CD14-positive monocyte (primary cell): Measurements from ENCODE around the gene SLC38A5. TPM values are rescaled to one million over a fixed set of nuclear protein-coding genes. Genes with fewer than 3 reads are reported as not detected.

ENCODE experiments used
- DNase-seq, 3 donors: peaks; one replicate each; pipeline ENCODE4 v3.0.0-alpha.2; 2011 to 2022
- H2AFZ ChIP-seq: 2 replicates; pipeline ENCODE4 v1.6.0; 2012; ENCODE audit warnings: mild to moderate bottlenecking, low read depth, low read length, inconsistent platforms; ENCODE audit not compliant: insufficient read depth, poor library complexity, severe bottlenecking
- H3K27ac ChIP-seq, 2 donors: 1 replicate in 1 of 2; 2 replicates in 1 of 2; pipeline ENCODE4 v1.5.1; 2012 to 2013; ENCODE audit warnings: low read length in 2 of 2, control low read depth in 1 of 2, inconsistent platforms in 1 of 2, low read depth in 1 of 2, mild to moderate bottlenecking in 1 of 2
- H3K27me3 ChIP-seq, 2 donors: one replicate each; pipeline versions ENCODE4 v1.6.0 to v1.6.1; 2011 to 2013; ENCODE audit warnings: low read length in 2 of 2; ENCODE audit not compliant: control insufficient read depth in 2 of 2, insufficient read depth in 2 of 2
- H3K36me3 ChIP-seq, 2 donors: replicated peaks in 1 of 2; 1 replicate in 1 of 2; 2 replicates in 1 of 2; pipeline versions ENCODE4 v1.5.1 to v1.6.1; 2012 to 2013; ENCODE audit warnings: low read length in 2 of 2, control low read depth in 1 of 2, inconsistent platforms in 1 of 2, mild to moderate bottlenecking in 1 of 2; ENCODE audit not compliant: insufficient read depth in 2 of 2, control insufficient read depth in 1 of 2
- H3K4me1 ChIP-seq, 2 donors: 1 replicate in 1 of 2; 2 replicates in 1 of 2; pipeline versions ENCODE4 v1.5.1 to v1.6.1; 2012 to 2013; ENCODE audit warnings: low read length in 2 of 2, control low read depth in 1 of 2, inconsistent platforms in 1 of 2, mild to moderate bottlenecking in 1 of 2, moderate library complexity in 1 of 2; ENCODE audit not compliant: insufficient read depth in 2 of 2, control insufficient read depth in 1 of 2
- H3K4me2 ChIP-seq: replicated peaks from 2 replicates; pipeline ENCODE3; 2012; ENCODE audit warnings: low read length, moderate library complexity, mild to moderate bottlenecking; ENCODE audit not compliant: poor library complexity, severe bottlenecking; ENCODE audit errors: extremely low read depth
- H3K4me3 ChIP-seq, 3 experiments: fragments of 200-600 bp in 1 of 3; sonication (generic) in 1 of 3; replicated peaks in 1 of 3; 1 replicate in 2 of 3; 2 replicates in 1 of 3; pipeline ENCODE4 v1.5.1; 2011 to 2013; ENCODE audit warnings: low read length in 3 of 3, mild to moderate bottlenecking in 3 of 3, control low read depth in 2 of 3, low read depth in 2 of 3, inconsistent platforms in 1 of 3, moderate library complexity in 1 of 3
- H3K79me2 ChIP-seq: 2 replicates; pipeline ENCODE4 v1.6.0; 2012; ENCODE audit warnings: mild to moderate bottlenecking, control low read depth, inconsistent platforms, low read length, moderate library complexity; ENCODE audit not compliant: insufficient read depth
- H3K9ac ChIP-seq: 2 replicates; pipeline ENCODE4 v1.6.0; 2017; ENCODE audit warnings: low read length, mild to moderate bottlenecking; ENCODE audit not compliant: insufficient read depth, poor library complexity, severe bottlenecking
- H3K9me3 ChIP-seq, 2 donors: replicated peaks in 1 of 2; 1 replicate in 1 of 2; 2 replicates in 1 of 2; pipeline versions ENCODE4 v1.5.1 to v1.6.1; 2012 to 2013; ENCODE audit warnings: low read length in 2 of 2, control low read depth in 1 of 2; ENCODE audit not compliant: control insufficient read depth in 1 of 2, insufficient read depth in 1 of 2
- H4K20me1 ChIP-seq: 2 replicates; pipeline ENCODE4 v1.6.0; 2012; ENCODE audit warnings: mild to moderate bottlenecking, low read length, control low read depth, moderate library complexity; ENCODE audit not compliant: insufficient read depth
- H3K27ac Mint-ChIP-seq, 7 donors: one replicate each; pipeline ENCODE4 v1.8.0; 2020; ENCODE audit warnings: mild to moderate bottlenecking in 7 of 7, mixed read lengths in 7 of 7, moderate library complexity in 6 of 7, inconsistent platforms in 2 of 7
- H3K27me3 Mint-ChIP-seq, 3 donors: one replicate each; pipeline ENCODE4 v1.8.0; 2021 to 2022; ENCODE audit warnings: low read depth in 3 of 3, mild to moderate bottlenecking in 3 of 3, mixed read lengths in 3 of 3, moderate library complexity in 3 of 3, inconsistent platforms in 1 of 3
- H3K36me3 Mint-ChIP-seq, 2 donors: one replicate each; pipeline ENCODE4 v1.8.0; 2020; ENCODE audit warnings: mixed read lengths in 2 of 2, inconsistent platforms in 1 of 2, mild to moderate bottlenecking in 1 of 2
- H3K4me1 Mint-ChIP-seq: one replicate; pipeline ENCODE4 v1.8.0; 2020; ENCODE audit warnings: mild to moderate bottlenecking, mixed read lengths
- H3K4me3 Mint-ChIP-seq, 2 donors: one replicate each; pipeline ENCODE4 v1.8.0; 2020; ENCODE audit warnings: mild to moderate bottlenecking in 2 of 2, mixed read lengths in 2 of 2, moderate library complexity in 1 of 2
- H3K9me3 Mint-ChIP-seq, 7 donors: one replicate each; pipeline ENCODE4 v1.8.0; 2020 to 2022; ENCODE audit warnings: mixed read lengths in 7 of 7, mild to moderate bottlenecking in 6 of 7, moderate library complexity in 6 of 7, inconsistent platforms in 2 of 7
- WGBS: methylation state at CpG from one replicate; pipeline ENCODE4 v1.1.5; 2013; ENCODE audit warnings: missing lambda C conversion rate; ENCODE audit not compliant: insufficient coverage; 5-methylcytosine and 5-hydroxymethylcytosine counted together
- intact Hi-C, 2 donors: fragments of 100-400 bp; cut with micrococcal nuclease; formaldehyde crosslinking; loops; one replicate each; pipeline versions ENCODE4 v1.15.0 to v1.15.1; 2023
- polyA plus RNA-seq, 3 donors: library from polyadenylated mRNA; depleted of rRNA in 1 of 3; unstranded in 2 of 3; stranded (reverse) in 1 of 3; fragments of 300-500 nt in 2 of 3; fragments of >200 nt in 1 of 3; fragmentation: Illumina TruSeq in 2 of 3; gene quantifications; 1 replicate in 2 of 3; 2 replicates in 1 of 3; pipeline ENCODE4 v1.2.3, GENCODE V29; 2012 to 2021
- TF ChIP-seq, protein P1 (sequence below): fragments of 200-600 bp; IDR thresholded peaks from one replicate; pipeline ENCODE4 v1.8.0; 2022; ENCODE audit warnings: antibody characterized with exemption, mild to moderate bottlenecking

Gene SLC38A5
- polyA plus RNA-seq, 3 donors: 0.60 to 0.94 (median 0.69) TPM

DNA sequence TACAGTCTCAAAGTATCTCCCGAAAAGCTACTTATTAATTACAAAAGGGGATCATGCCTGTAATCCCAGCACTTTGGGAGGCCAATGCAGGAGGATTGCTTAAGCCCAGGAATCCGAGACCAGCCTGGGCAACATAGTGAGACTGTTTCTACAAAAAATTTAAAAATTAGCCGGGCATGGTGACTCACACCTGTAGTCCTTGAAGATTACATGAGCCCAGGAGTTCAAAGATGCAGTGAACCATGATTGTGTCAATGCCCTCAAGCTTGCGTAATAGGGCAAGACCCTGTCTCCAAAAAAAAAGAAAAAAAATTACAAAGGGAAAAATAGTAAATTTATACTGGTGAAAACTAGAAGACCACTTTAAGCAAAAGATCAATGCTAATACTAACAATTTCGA is 35.4 kb upstream of the SLC38A5 start:
- H3K27ac ChIP-seq: no peak overlapping the region
- no peaks in the 10 kb centered on the region for H4K20me1 ChIP-seq
- no peak for DNase-seq
- peaks cover 11% of the 10 kb centered on the region for H3K4me1 Mint-ChIP-seq
- no peaks in the 10 kb centered on the region for H3K27me3 ChIP-seq
- TF ChIP-seq, protein P1, sequence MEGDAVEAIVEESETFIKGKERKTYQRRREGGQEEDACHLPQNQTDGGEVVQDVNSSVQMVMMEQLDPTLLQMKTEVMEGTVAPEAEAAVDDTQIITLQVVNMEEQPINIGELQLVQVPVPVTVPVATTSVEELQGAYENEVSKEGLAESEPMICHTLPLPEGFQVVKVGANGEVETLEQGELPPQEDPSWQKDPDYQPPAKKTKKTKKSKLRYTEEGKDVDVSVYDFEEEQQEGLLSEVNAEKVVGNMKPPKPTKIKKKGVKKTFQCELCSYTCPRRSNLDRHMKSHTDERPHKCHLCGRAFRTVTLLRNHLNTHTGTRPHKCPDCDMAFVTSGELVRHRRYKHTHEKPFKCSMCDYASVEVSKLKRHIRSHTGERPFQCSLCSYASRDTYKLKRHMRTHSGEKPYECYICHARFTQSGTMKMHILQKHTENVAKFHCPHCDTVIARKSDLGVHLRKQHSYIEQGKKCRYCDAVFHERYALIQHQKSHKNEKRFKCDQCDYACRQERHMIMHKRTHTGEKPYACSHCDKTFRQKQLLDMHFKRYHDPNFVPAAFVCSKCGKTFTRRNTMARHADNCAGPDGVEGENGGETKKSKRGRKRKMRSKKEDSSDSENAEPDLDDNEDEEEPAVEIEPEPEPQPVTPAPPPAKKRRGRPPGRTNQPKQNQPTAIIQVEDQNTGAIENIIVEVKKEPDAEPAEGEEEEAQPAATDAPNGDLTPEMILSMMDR: no peak
- peaks cover 11 to 12% of the 10 kb centered on the region in 2 donors for H3K4me1 ChIP-seq
- H3K36me3 ChIP-seq: no peaks in the 10 kb centered on the region
- H3K9me3 Mint-ChIP-seq: peaks cover 0 to 9% (median 1%) of the 10 kb centered on the region in 7 donors
- no peak overlapping the region for H3K27ac Mint-ChIP-seq
- no peaks in the 10 kb centered on the region for H3K79me2 ChIP-seq
- no peak overlapping the region for H3K9ac ChIP-seq
- H3K36me3 Mint-ChIP-seq: peaks cover 0 to 2% of the 10 kb centered on the region in 2 donors
- H3K4me2 ChIP-seq: no peak overlapping the region
- intact Hi-C loops: no loop called here
- H3K4me3 Mint-ChIP-seq: no peak overlapping the region
- no peak overlapping the region for H3K4me3 ChIP-seq
- no peaks in the 10 kb centered on the region for H3K9me3 ChIP-seq
- 80% methylated on average over 1 of the region's 5 CpGs for WGBS
- peaks cover 0 to 10% (median 4%) of the 10 kb centered on the region in 3 donors for H3K27me3 Mint-ChIP-seq
- H2AFZ ChIP-seq: no peak overlapping the region

DNA sequence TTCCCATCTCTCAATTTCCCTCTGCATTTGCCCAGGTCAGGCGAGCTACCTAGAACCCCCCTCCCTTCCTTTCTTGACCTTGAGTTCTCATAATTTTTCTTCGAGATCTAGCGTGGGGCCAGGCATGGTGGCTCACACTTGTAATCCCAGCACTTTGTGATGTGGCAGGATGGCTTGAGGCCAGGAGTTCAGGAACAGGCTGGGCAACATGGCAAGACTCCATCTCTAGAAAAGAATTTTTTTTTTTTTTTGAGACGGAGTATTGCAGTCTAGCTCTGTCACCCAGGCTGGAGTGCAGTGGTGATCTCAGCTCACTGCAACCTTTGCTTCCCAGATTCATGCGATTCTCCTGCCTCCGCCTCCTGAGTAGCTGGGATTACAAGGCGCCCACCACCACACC is 34.2 kb upstream of the SLC38A5 start:
- WGBS: no CpG with 5 or more reads among the region's 7 CpGs
- no peak for DNase-seq
- Mint-ChIP-seq H3K9me3 (peaks cover 0 to 6% (median 0%) of the 10 kb centered on the region in 7 donors), H3K4me1 (peaks cover 5% of the 10 kb centered on the region), H3K27me3 (peaks cover 0 to 8% (median 4%) of the 10 kb centered on the region in 3 donors), H3K27ac (peak overlapping the region in 1 of 7 donors; percentile 59), H3K4me3 (no peak overlapping the region), H3K36me3 (no peaks in the 10 kb centered on the region)
- Histone ChIP-seq H3K9me3 (no peaks in the 10 kb centered on the region), H3K4me3 (no peak overlapping the region), H3K79me2 (no peaks in the 10 kb centered on the region), H3K36me3 (no peaks in the 10 kb centered on the region), H3K4me2 (no peak overlapping the region), H4K20me1 (no peaks in the 10 kb centered on the region), H2AFZ (no peak overlapping the region), H3K27ac (no peak overlapping the region), H3K4me1 (peaks cover 6 to 8% of the 10 kb centered on the region in 2 donors), H3K27me3 (no peaks in the 10 kb centered on the region), H3K9ac (no peak overlapping the region)
- intact Hi-C loops: no loop called here
- TF ChIP-seq, protein P1: no peak
